ENCODE data around the gene LMO2. TPM values are rescaled to one million over a fixed set of nuclear protein-coding genes. Genes with fewer than 3 reads are reported as not detected.

LMO2 gene
- total RNA-seq, 1 experiment from 2014 or later: 0.64 TPM

DNA sequence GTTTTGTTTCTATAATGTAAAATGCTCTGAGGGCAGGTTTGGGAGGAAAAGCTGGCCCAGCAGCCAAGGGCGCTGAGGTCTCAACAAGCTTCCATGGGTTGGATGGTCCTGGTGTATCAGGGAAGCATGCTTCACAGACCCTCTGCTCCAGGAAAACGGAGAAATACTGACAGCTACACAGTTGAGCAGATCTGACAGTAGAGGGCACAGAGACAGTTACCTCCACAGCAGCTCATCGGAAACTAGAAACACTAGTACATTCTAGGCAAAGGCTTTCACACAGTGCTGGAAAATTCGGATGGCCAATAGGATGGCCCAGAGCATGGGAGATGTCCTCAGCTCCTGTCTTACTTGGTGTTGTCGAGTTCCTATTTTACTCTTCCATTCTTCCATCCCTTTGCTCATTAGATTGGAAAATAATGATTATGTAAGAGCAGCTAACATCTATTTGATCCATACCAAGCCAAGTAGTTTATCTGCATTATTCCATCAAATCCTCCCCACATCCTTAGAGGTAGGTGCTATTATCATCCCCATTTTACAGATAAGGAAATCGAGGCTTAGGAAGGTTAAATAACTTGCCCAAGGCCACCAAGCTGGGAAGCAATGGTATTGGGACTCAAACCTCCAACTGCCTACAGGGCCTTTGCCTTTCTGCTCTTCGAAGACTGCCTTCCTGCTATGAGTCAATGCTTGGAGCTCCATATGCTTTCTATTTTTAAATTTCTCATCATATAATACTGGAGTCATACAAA, 28.3 kb downstream of the LMO2 start:
- TF ChIP-seq, protein P1, sequence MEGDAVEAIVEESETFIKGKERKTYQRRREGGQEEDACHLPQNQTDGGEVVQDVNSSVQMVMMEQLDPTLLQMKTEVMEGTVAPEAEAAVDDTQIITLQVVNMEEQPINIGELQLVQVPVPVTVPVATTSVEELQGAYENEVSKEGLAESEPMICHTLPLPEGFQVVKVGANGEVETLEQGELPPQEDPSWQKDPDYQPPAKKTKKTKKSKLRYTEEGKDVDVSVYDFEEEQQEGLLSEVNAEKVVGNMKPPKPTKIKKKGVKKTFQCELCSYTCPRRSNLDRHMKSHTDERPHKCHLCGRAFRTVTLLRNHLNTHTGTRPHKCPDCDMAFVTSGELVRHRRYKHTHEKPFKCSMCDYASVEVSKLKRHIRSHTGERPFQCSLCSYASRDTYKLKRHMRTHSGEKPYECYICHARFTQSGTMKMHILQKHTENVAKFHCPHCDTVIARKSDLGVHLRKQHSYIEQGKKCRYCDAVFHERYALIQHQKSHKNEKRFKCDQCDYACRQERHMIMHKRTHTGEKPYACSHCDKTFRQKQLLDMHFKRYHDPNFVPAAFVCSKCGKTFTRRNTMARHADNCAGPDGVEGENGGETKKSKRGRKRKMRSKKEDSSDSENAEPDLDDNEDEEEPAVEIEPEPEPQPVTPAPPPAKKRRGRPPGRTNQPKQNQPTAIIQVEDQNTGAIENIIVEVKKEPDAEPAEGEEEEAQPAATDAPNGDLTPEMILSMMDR (IDR thresholded peaks at IDR 0.05): peak; percentile 12; the same call in 1 of the 2 replicates
- no peak for TF ChIP-seq POLR2AphosphoS5 (IDR thresholded peaks at IDR 0.05; ENCODE audit: low read depth, low read length)
- CTCF ChIA-PET: interaction anchor here (0.6 to 1.5 kb wide), 4 partner anchors 11 to 124 kb away, joined by 3 to 9 read pairs (median 4); no protein-coding TSS in a partner anchor

DNA sequence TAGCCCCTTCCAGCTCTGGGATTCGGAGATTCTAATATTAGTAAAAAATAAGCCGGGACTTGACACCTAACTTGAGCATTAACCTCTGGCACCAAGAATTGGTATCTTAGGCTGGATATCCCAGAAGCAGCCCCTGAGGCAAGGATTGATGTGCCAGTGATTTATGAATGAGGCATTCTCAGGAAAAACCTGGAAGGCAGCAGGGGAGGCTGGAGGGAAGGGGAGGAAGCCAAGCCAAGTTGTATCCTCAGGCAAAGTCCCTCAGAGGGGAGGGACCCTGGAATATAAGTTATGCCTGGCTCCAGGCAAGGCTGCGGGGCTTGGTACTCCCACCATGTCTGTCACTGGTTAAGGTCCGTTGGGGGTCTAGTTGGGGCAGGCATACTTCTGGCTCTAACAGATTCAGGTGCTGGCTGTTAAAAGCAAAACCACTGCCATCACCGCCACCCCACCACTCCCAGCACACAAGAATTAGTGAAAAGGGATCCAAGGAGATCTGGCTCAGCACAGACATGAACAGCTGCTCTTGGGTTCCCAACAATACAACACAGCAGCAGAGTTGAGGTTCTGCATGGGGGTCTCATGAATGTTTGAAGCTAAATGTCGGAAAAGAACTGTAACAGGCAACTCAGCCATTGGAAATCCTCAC, 29.8 kb downstream of the LMO2 start:
- intact Hi-C loops (cut with micrococcal nuclease; ENCODE audit: unreplicated experiment): no loop called here
- in situ Hi-C loops (cut with HindIII; ENCODE audit: low pct_unique_long_range_greater_than_20kb, low sequenced_read_pairs): no loop called here
- H3K27ac ChIP-seq (ENCODE audit: low read length): no peak overlapping the region
- no TSS peak for BruUV-seq (replicated peaks)
- H3K4me1 ChIP-seq (ENCODE audit: control insufficient read depth, insufficient read depth, low read length): no peaks in the 10 kb centered on the region; the same call in 1 of the 2 replicates
- ATAC-seq (no peak), DNase-seq (ENCODE audit: low read depth, low spot score) (no peak)
- H3K36me3 ChIP-seq (ENCODE audit: control insufficient read depth, insufficient read depth, low read length): no peaks in the 10 kb centered on the region
- H3K9me3 ChIP-seq (ENCODE audit: control insufficient read depth, insufficient read depth, low read depth, low read length): no peaks in the 10 kb centered on the region
- H3K27me3 ChIP-seq (ENCODE audit: control insufficient read depth, insufficient read depth, low read length): peaks cover 34% of the 10 kb centered on the region
- ChIA-PET POLR2A (interaction anchor here (0.6 kb wide), 1 partner anchor 60 kb away, joined by 3 read pairs; no protein-coding TSS in a partner anchor), CTCF (interaction anchor here (1.3 kb wide), 1 partner anchor 109 kb away, joined by 4 read pairs; no protein-coding TSS in a partner anchor)
- H3K4me3 ChIP-seq (ENCODE audit: low read depth in 2 of 2, low read length in 2 of 2): no peak overlapping the region
- TF ChIP-seq, protein P2, sequence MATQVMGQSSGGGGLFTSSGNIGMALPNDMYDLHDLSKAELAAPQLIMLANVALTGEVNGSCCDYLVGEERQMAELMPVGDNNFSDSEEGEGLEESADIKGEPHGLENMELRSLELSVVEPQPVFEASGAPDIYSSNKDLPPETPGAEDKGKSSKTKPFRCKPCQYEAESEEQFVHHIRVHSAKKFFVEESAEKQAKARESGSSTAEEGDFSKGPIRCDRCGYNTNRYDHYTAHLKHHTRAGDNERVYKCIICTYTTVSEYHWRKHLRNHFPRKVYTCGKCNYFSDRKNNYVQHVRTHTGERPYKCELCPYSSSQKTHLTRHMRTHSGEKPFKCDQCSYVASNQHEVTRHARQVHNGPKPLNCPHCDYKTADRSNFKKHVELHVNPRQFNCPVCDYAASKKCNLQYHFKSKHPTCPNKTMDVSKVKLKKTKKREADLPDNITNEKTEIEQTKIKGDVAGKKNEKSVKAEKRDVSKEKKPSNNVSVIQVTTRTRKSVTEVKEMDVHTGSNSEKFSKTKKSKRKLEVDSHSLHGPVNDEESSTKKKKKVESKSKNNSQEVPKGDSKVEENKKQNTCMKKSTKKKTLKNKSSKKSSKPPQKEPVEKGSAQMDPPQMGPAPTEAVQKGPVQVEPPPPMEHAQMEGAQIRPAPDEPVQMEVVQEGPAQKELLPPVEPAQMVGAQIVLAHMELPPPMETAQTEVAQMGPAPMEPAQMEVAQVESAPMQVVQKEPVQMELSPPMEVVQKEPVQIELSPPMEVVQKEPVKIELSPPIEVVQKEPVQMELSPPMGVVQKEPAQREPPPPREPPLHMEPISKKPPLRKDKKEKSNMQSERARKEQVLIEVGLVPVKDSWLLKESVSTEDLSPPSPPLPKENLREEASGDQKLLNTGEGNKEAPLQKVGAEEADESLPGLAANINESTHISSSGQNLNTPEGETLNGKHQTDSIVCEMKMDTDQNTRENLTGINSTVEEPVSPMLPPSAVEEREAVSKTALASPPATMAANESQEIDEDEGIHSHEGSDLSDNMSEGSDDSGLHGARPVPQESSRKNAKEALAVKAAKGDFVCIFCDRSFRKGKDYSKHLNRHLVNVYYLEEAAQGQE (IDR thresholded peaks at IDR 0.05; ENCODE audit: insufficient read depth in 1 of 2, low read depth in 2 of 2, low read length in 1 of 2): no peak
- TF ChIP-seq POLR2AphosphoS5 (IDR thresholded peaks at IDR 0.05; ENCODE audit: low read depth, low read length): no peak
- TF ChIP-seq, protein P1 (IDR thresholded peaks at IDR 0.05): no peak
- no peak for TF ChIP-seq SIN3A (IDR thresholded peaks at IDR 0.05; ENCODE audit: borderline replicate concordance, insufficient read depth, low read depth, low read length)
- no peak for TF ChIP-seq TCF7L2 (IDR thresholded peaks at IDR 0.05; ENCODE audit: low read depth, low read length)

More for the DNA sequence above, 28.3 kb downstream of the LMO2 start:
- Histone ChIP-seq H3K27ac (ENCODE audit: low read length) (no peak overlapping the region), H3K4me3 (ENCODE audit: low read depth in 2 of 2, low read length in 2 of 2) (no peak overlapping the region), H3K27me3 (ENCODE audit: control insufficient read depth, insufficient read depth, low read length) (peaks cover 43% of the 10 kb centered on the region), H3K36me3 (ENCODE audit: control insufficient read depth, insufficient read depth, low read length) (no peaks in the 10 kb centered on the region; the same call in 1 of the 2 replicates), H3K4me1 (ENCODE audit: control insufficient read depth, insufficient read depth, low read length) (peaks cover 2% of the 10 kb centered on the region), H3K9me3 (ENCODE audit: control insufficient read depth, insufficient read depth, low read depth, low read length) (no peaks in the 10 kb centered on the region)
- intact Hi-C loops (cut with micrococcal nuclease; ENCODE audit: unreplicated experiment): no loop called here
- ATAC-seq (no peak), DNase-seq (ENCODE audit: low read depth, low spot score) (no peak)
- no TSS peak for BruUV-seq (replicated peaks)
- in situ Hi-C loops (cut with HindIII; ENCODE audit: low pct_unique_long_range_greater_than_20kb, low sequenced_read_pairs): no loop called here
- POLR2A ChIA-PET: no interaction called here
